Left lung (tissue), 10 donors: Measurements from ENCODE around the gene LAMA2. TPM values are rescaled to one million over a fixed set of nuclear protein-coding genes. Genes with fewer than 3 reads are reported as not detected.

Experiments used
- ATAC-seq: fragments of 200-7000 bp; cut with Tn5 transposase; one replicate; pipeline ENCODE4 v1.9.1; 2020; ENCODE audit warnings: moderate library complexity
- DNase-seq, 4 donors: peaks; one replicate each; pipeline ENCODE4 v3.0.0-alpha.2; 2013 to 2020
- H3K27ac ChIP-seq, 2 donors: fragments of 200-600 bp; sonication (generic) in 1 of 2; one replicate each; pipeline versions ENCODE4 v1.5.0 to v1.8.0; 2020 to 2021
- H3K27me3 ChIP-seq, 2 donors: fragments of 200-600 bp; sonication (generic) in 1 of 2; one replicate each; pipeline versions ENCODE4 v1.5.0 to v1.8.0; 2020 to 2021
- H3K36me3 ChIP-seq, 2 donors: fragments of 200-600 bp; sonication (generic) in 1 of 2; one replicate each; pipeline versions ENCODE4 v1.5.0 to v1.8.0; 2020 to 2021
- H3K4me1 ChIP-seq, 2 donors: fragments of 200-600 bp; one replicate each; pipeline ENCODE4 v1.8.0; 2021
- H3K4me3 ChIP-seq, 2 donors: fragments of 200-600 bp; sonication (generic) in 1 of 2; one replicate each; pipeline versions ENCODE4 v1.5.0 to v1.8.0; 2020 to 2021; ENCODE audit warnings: mild to moderate bottlenecking in 1 of 2
- H3K9me3 ChIP-seq, 2 donors: fragments of 200-600 bp; sonication (generic) in 1 of 2; one replicate each; pipeline versions ENCODE4 v1.5.0 to v1.8.0; 2020 to 2021
- CTCF ChIP-seq, 2 donors: fragments of 200-600 bp; sonication (generic) in 1 of 2; IDR thresholded peaks; one replicate each; pipeline versions ENCODE4 v1.5.0 to v1.8.0; 2021; ENCODE audit warnings: antibody characterized with exemption in 2 of 2
- intact Hi-C, 2 donors: fragments of 100-400 bp; cut with DNase I; formaldehyde crosslinking; loops; one replicate each; pipeline versions ENCODE4 v1.11.2 to v1.14.2; 2022
- polyA plus RNA-seq, 6 donors: library from polyadenylated mRNA; unstranded; fragments of 120-200 nt; gene quantifications; one replicate each; pipeline ENCODE4 v1.2.1, GENCODE V29; 2013; ENCODE audit not compliant: insufficient read length in 6 of 6
- total RNA-seq, 2 donors: library from RNA; stranded (reverse); fragmentation: NEBNext Ultra II Directional; extraction: Animal tissue kit (Norgen Biotek cat#: 25700); gene quantifications; one replicate each; pipeline ENCODE4 v1.2.1, GENCODE V29; 2021
- donor health status: DM: no; HTN: yes; CAD: no.
- donor health status: DM: no; HTN: no; CAD: no.

Gene LAMA2
- total and polyA plus RNA-seq, 8 donors: 32.7 to 91.7 (median 64.7) TPM

- Histone ChIP-seq H3K27ac (no peak overlapping the region), H3K36me3 (no peaks in the 10 kb centered on the region), H3K27me3 (no peaks in the 10 kb centered on the region), H3K4me1 (no peaks in the 10 kb centered on the region), H3K9me3 (no peaks in the 10 kb centered on the region), H3K4me3 (no peak overlapping the region)
- intact Hi-C loops: no loop called here
- TF ChIP-seq CTCF (IDR thresholded peaks at IDR 0.05): no peak
- ATAC-seq: no peak
- no peak for DNase-seq
These were observed 438.4 kb downstream of the LAMA2 start for GRCh38 chr6:129321303-129321702.

- no peaks in the 10 kb centered on the region for H3K4me1 ChIP-seq
- no peak overlapping the region for H3K27ac ChIP-seq
- H3K4me3 ChIP-seq: no peak overlapping the region
- TF ChIP-seq CTCF (IDR thresholded peaks at IDR 0.05): no peak
- ATAC-seq (no peak), DNase-seq (no peak)
- H3K27me3 ChIP-seq: no peaks in the 10 kb centered on the region
- intact Hi-C loops: no loop called here
- H3K36me3 ChIP-seq: no peaks in the 10 kb centered on the region
- no peaks in the 10 kb centered on the region for H3K9me3 ChIP-seq
These were observed 441.4 kb downstream of the LAMA2 start for GRCh38 chr6:129324345-129324744.

GRCh38 chr6:129329678-129330077 lies 446.7 kb downstream of the LAMA2 start:
- H3K4me3 ChIP-seq: no peak overlapping the region
- no peaks in the 10 kb centered on the region for H3K27me3 ChIP-seq
- DNase-seq: no peak
- no peak for TF ChIP-seq CTCF (IDR thresholded peaks at IDR 0.05)
- H3K9me3 ChIP-seq: no peaks in the 10 kb centered on the region
- H3K4me1 ChIP-seq: no peaks in the 10 kb centered on the region
- intact Hi-C loops: no loop called here
- ATAC-seq: no peak
- no peak overlapping the region for H3K27ac ChIP-seq
- H3K36me3 ChIP-seq: no peaks in the 10 kb centered on the region

GRCh38 chr6:129331450-129332138 lies 448.7 kb downstream of the LAMA2 start:
- Histone ChIP-seq H3K27ac (no peak overlapping the region), H3K27me3 (no peaks in the 10 kb centered on the region), H3K36me3 (no peaks in the 10 kb centered on the region), H3K4me1 (no peaks in the 10 kb centered on the region), H3K9me3 (no peaks in the 10 kb centered on the region), H3K4me3 (no peak overlapping the region)
- no peak for ATAC-seq
- no peak for TF ChIP-seq CTCF (IDR thresholded peaks at IDR 0.05)
- intact Hi-C loops: no loop called here
- no peak for DNase-seq

- Histone ChIP-seq H3K36me3 (no peaks in the 10 kb centered on the region), H3K4me1 (no peaks in the 10 kb centered on the region), H3K27ac (no peak overlapping the region), H3K4me3 (no peak overlapping the region), H3K9me3 (no peaks in the 10 kb centered on the region), H3K27me3 (no peaks in the 10 kb centered on the region)
- ATAC-seq (no peak), DNase-seq (no peak)
- no peak for TF ChIP-seq CTCF (IDR thresholded peaks at IDR 0.05)
- intact Hi-C loops: no loop called here
These were observed 452.9 kb downstream of the LAMA2 start for GRCh38 chr6:129335792-129336191.
